ENCODE data around the gene SCYGR3. TPM values are rescaled to one million over a fixed set of nuclear protein-coding genes. Genes with fewer than 3 reads are reported as not detected.

The SCYGR3 gene
- polyA plus RNA-seq, 1 donor from 2014 or later = not detected

GRCh38 chr2:227661025-227661649, 46.5 kb upstream of the SCYGR3 start:
- H3K27ac ChIP-seq (ENCODE audit: low read length) = peak overlapping the region; percentile 94
- H4K20me1 ChIP-seq (ENCODE audit: insufficient read depth) = no peaks in the 10 kb centered on the region
- peak overlapping the region; percentile 58 for H3K9ac ChIP-seq (ENCODE audit: low read length)
- H3K36me3 ChIP-seq (ENCODE audit: insufficient read depth, low read length) = no peaks in the 10 kb centered on the region
- no peak overlapping the region for H2AFZ ChIP-seq (ENCODE audit: low read depth, low read length)
- no peaks in the 10 kb centered on the region for H3K9me3 ChIP-seq (ENCODE audit: low read length)
- H3F3A ChIP-seq (ENCODE audit: insufficient read depth, low read length, poor library complexity, severe bottlenecking) = no peaks in the 10 kb centered on the region
- peak overlapping the region; percentile 29 for H3K4me3 ChIP-seq (ENCODE audit: low read length)
- TF ChIP-seq RAD21 (conservative IDR thresholded peaks at IDR 0.05) (no peak), MXI1 (conservative IDR thresholded peaks at IDR 0.05; ENCODE audit: poor library complexity, severe bottlenecking) (no peak), REST (IDR thresholded peaks at IDR 0.05; ENCODE audit: borderline replicate concordance) (no peak), TAF1 (IDR thresholded peaks at IDR 0.05; ENCODE audit: low read depth) (no peak), CTCF (IDR thresholded peaks at IDR 0.05; ENCODE audit: poor library complexity, severe bottlenecking) (no peak), EZH2 (IDR thresholded peaks at IDR 0.05; ENCODE audit: borderline replicate concordance, insufficient read depth, low read length, poor library complexity, severe bottlenecking) (no peak), POLR2AphosphoS5 (IDR thresholded peaks at IDR 0.05) (peak; percentile 73), SMC3 (conservative IDR thresholded peaks at IDR 0.05; ENCODE audit: poor library complexity) (peak; percentile 42), EP300 (conservative IDR thresholded peaks at IDR 0.05; ENCODE audit: poor library complexity, severe bottlenecking) (peak; percentile 95)
- no peaks in the 10 kb centered on the region for H3K27me3 ChIP-seq (ENCODE audit: insufficient read depth, low read depth, low read length)
- no peaks in the 10 kb centered on the region for H3K9me2 ChIP-seq (ENCODE audit: insufficient read depth, low read length)
- no peak overlapping the region for H3K4me2 ChIP-seq (ENCODE audit: low read length)
- no peaks in the 10 kb centered on the region for H3K79me2 ChIP-seq (replicated peaks; ENCODE audit: insufficient read depth, low read length)

GRCh38 chr2:227657199-227657845, 42.7 kb upstream of the SCYGR3 start:
- H3K27me3 ChIP-seq (ENCODE audit: insufficient read depth, low read depth, low read length) = no peaks in the 10 kb centered on the region
- TF ChIP-seq MXI1 (conservative IDR thresholded peaks at IDR 0.05; ENCODE audit: poor library complexity, severe bottlenecking) = no peak

More at GRCh38 chr2:227657199-227657845, 42.7 kb upstream of the SCYGR3 start:
- H3K4me2 ChIP-seq (ENCODE audit: low read length) = no peak overlapping the region
- H3K9me3 ChIP-seq (ENCODE audit: low read length) = no peaks in the 10 kb centered on the region
- no peaks in the 10 kb centered on the region for H3F3A ChIP-seq (ENCODE audit: insufficient read depth, low read length, poor library complexity, severe bottlenecking)
- no peaks in the 10 kb centered on the region for H4K20me1 ChIP-seq (ENCODE audit: insufficient read depth)
- no peaks in the 10 kb centered on the region for H3K9me2 ChIP-seq (ENCODE audit: insufficient read depth, low read length)
- no peak overlapping the region for H3K27ac ChIP-seq (ENCODE audit: low read length)
- H3K36me3 ChIP-seq (ENCODE audit: insufficient read depth, low read length) = no peaks in the 10 kb centered on the region
- no peak overlapping the region for H3K9ac ChIP-seq (ENCODE audit: low read length)
- H3K4me3 ChIP-seq (ENCODE audit: low read length) = no peak overlapping the region
- H2AFZ ChIP-seq (ENCODE audit: low read depth, low read length) = no peak overlapping the region
- H3K79me2 ChIP-seq (replicated peaks; ENCODE audit: insufficient read depth, low read length) = no peaks in the 10 kb centered on the region
